Measurements from ENCODE around the gene DOK6.

The DOK6 gene

GRCh38 chr18:69557282-69557681 lies 156.6 kb downstream of the DOK6 start:
- no peak for DNase-seq

DNA sequence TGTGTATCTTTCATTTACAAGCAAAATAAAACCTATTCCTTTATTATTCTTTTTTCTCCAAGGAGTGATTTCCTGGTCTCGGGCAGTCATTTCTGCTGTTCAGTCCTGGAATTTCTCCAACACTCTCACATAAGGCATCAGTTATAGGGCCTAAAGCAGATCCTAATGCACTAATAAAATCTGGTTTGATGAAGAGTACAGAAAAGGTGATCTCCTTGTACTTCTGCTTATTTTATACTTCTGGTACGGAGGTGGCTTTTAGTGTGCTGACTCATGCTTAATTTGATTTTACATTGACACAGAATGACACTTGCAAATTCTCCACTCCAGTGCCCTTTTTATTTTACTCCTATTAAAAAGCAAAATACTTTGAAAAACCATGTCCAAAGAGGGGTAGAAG lies 157.4 kb downstream of the DOK6 start:
- DNase-seq: no peak

DNA sequence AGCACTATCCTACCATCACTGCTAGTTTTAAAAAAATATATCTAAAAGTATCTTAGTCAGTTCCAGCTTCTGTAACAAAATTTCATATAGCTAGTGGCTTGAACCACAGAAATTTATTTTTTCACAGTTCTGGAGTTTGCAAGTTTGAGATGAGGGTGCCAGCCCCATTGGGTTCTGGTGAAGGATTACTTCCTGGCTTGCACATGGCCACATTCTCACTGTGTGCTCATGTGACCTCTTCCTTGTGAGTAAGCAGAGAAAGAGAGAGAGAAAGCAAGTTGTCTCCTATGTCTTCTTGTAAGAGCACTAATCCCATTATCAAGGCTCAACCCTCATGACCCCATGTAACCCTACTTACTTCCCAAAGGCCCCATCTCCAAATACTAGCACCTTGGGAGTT lies 158.9 kb downstream of the DOK6 start:
- DNase-seq: no peak

DNA sequence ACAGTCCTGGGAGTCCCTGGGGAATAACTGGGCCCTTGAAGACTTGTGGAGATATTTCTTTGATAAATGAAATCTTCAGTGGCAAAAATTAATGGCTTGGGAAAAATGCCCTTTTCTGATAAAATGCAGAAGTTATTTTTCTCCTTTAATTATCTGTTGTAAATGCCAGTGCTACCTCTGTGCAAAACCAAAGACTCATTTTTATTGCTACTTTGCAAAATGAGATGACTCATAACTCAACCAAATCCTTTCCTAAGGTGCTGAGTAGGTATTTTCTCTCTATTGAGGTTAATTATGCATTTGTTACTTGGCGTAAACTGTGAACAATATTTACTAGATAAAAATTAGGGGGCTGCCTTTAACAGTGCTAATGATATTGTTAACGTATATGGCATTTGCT lies 163.9 kb downstream of the DOK6 start:
- no peak for DNase-seq

DNA sequence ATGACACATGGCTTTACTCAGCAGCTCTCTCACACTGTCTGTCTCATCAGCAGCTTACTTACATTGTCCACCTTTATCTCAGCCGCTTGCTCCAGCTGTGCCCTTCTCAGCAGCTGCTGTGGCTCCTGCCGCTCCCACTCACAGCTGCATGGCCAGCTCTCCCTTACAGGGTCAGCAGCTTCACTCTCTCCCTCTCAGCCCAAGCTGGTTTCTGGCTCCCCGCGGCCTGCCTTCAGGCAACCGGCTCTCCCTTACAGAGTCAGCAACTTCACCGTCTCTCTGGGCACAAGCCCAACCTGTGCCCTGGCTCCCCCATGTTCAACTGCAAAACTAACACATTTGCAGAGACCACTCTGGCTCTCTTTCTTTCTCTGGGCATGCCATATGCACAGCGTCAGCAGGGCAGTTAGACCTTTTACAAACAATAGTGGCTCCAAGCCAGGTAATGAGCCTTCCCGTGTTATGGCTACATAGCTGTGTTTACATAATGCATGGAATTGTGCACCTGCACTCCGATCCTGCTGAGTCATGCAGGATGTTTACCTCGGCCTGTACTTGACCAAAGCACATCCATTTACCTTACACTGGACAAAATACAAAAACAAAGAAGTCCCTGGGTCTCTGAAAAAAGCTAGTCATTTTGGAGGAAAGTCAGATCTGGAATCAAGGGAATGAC lies 167.3 kb downstream of the DOK6 start:
- no peak for DNase-seq

DNA sequence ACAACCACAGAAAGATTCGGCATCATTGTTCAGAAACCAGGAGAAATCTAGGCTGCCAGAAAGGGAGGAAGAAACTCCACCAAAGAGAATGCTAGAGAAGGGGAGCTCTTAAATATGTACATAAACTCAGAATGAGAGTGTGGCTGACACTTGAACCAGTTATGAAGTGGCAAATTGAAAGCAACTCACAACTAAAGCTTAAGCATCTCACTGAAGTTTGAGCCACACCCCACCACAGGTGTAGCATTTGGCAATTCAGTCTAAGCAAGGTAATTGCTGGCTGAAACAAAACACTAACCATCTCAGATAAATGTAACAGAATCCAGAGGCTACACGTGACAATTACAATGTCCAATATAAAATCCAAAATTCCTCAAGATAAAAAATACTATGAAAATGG lies 168.4 kb downstream of the DOK6 start:
- DNase-seq: no peak

GRCh38 chr18:69574401-69574800 lies 173.7 kb downstream of the DOK6 start:
- DNase-seq: no peak

- DNase-seq: peak in 1 of 5 donors; percentile 33
Measured at GRCh38 chr18:69580107-69580506, 179.4 kb downstream of the DOK6 start.

GRCh38 chr18:69584429-69584828 lies 183.7 kb downstream of the DOK6 start:
- DNase-seq: no peak

GRCh38 chr18:69585696-69586095 lies 185.0 kb downstream of the DOK6 start:
- no peak for DNase-seq

- no peak for DNase-seq
Measured at GRCh38 chr18:69586537-69586936, 185.8 kb downstream of the DOK6 start.

- DNase-seq: no peak
Measured at GRCh38 chr18:69588301-69588700, 187.6 kb downstream of the DOK6 start.

DNA sequence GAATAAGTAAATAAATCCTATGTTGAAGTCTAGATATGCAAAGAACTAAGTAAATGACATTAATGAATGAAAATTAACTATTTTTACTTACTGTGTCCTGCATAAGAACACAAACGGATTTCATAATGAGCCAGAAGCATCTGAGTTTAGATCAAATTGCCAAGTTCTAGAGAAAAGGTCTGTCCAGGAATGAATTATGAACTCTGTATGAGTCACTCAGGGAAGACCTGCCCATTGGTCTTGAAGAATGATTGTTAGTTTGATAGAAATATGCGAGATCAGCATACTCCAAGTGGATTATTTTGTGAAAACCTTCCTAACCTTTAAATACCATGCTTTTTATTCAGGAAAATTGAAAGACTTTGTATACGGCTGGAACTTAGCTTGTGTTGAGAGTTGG lies 189.5 kb downstream of the DOK6 start:
- no peak for DNase-seq

DNA sequence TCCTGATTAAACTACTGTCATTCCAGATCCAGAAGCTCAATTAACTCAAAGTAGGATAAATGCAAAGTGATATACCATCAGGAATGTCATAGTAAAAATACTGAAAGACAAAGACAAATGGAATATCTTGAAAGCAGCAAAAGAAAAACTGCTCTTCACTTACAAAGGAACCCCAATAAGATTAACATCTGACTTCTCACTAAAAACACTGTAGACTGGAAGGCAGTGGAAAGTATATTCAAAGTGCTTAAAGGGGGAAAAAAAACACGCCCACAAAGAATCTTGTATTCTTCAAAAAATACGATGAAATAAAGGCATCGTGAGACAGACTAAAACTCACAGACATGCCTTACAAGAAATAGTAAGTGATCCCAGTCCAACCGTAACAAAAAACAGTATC lies 195.7 kb downstream of the DOK6 start:
- DNase-seq: no peak

- no peak for DNase-seq
Measured at GRCh38 chr18:69597561-69597960, 196.9 kb downstream of the DOK6 start.

DNA sequence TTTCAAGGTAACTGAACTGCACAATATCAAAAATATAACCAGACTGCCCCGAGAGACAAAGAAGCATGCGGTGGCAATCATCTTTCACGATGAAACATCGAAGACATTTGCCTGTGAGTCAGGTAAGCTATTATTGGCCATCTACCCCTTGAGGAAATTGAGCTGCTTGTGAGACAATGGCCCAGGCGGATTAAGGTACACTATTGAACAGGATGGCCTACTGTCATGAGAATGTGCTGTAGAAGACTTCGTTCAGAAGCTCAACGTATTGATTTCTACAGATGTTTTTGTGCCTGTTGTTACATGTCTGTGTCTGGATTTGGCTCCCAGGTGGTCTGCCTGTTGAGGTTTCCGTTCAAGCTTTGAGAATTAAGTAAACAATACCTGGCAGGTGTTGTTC lies 198.7 kb downstream of the DOK6 start:
- no peak for DNase-seq

DNA sequence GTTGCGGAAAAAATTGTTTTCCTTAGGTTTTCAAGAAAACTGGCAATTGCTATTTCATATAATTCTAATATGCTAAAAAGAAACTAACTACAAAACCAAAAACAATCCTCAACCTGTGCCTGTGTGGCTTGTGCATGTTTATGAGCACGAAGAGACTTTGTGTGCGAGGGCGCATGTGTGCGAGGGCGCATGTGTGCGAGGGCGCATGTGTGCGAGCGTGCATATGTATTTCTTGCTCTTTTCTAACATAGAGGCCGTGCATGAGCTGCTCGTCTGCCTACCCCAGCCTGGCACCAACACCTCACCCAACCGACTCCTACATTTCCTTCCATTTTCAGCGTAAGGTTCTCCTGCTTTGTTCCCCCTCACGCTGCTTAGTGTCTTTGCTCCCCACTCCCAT lies 211.6 kb downstream of the DOK6 start:
- no peak for DNase-seq

GRCh38 chr18:69616114-69616513 lies 215.4 kb downstream of the DOK6 start:
- no peak for DNase-seq

DNA sequence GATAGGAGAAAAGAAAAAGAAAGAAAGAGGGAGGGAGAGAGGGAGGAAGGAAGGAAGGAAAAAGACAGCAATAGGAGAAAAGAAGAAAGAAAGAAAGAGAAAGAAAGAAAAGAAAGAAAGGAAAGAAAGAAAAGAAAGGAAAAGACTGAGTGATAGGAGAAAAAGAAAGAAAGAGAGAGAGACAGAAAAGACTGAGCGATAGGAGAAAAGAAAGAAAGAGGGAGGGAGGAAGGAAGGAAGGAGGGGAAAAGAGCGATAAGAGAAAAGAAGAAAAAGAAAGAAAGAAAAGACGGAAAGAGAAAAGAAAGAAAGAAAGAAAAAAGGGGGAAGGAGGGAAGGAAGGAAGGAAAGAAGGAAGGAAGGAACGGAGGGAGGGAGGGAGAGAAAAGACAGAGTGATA lies 216.7 kb downstream of the DOK6 start:
- no peak for DNase-seq

DNA sequence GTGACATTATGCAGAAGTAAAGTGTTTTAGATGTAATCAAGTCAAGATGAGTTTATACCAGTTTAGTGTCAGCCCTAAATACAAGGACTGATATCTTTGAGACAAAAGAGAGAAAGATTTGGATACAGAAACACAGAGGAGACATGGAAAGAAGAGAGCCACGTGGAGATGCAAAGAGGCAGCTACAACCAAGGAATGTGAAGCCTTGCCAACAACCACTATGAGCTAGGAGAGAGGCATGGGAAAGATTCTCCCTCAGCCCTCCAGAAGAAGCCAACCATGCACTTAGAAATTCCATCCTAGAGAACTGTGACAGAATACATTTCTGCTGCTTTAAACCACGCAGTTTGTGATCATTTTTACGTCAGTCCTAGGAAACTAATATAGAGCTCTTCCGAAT lies 217.2 kb downstream of the DOK6 start:
- no peak for DNase-seq

DNA sequence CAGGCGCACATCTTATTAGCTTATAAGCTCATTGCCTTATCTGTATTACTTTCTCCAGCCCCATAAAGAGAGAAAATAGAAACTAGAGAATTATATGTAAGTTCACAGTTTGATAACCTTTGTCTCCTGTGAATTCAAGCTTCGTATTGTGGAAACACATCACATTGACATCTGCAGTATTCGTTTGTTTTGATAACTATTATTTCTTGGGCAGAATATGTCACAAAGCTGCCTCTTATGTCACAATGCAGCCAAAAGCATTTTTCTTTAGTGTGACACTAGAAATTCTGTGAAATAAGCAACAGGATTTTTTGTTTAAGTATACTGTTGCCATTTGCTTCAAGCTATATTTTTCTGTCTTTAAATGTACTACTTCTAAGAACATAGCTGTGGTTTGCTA lies 221.5 kb downstream of the DOK6 start:
- DNase-seq: no peak

DNA sequence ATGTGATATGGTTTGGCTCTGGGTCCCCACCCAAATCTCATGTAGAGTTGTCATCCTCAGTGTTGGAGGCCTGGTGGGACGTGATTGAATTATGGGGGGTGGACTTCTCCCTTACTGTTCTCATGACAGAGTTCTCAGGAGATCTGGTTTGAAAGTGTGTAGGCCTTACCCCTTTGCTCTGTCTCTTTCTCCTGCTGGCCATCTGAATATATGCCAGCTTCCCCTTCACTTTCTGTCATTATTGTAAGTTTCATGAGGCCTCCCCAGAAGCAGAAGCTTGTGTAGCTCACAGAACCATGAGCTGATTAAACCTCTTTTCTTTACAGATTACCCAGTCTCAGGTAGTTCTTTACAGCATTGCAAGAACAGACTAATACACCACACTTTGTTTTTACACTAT lies 222.3 kb downstream of the DOK6 start:
- DNase-seq: no peak

DNA sequence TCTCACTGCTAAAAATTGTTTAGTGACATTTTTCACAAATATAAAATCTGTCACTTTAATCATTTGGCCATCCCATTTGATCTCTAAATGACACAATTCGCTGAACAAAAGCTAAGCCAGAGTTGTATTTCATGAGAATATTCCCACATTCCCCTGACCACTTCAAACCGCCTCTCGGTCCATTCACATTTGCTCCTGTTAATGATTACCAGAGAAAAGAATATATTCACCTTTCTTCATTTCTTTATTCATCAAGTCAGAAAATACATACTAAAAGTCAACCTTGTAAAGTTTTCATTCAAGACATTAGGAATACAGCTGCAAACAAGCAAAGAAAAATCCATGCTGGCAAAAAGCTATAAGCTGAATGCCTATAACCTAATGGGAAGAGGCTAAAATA lies 225.5 kb downstream of the DOK6 start:
- DNase-seq: no peak

DNA sequence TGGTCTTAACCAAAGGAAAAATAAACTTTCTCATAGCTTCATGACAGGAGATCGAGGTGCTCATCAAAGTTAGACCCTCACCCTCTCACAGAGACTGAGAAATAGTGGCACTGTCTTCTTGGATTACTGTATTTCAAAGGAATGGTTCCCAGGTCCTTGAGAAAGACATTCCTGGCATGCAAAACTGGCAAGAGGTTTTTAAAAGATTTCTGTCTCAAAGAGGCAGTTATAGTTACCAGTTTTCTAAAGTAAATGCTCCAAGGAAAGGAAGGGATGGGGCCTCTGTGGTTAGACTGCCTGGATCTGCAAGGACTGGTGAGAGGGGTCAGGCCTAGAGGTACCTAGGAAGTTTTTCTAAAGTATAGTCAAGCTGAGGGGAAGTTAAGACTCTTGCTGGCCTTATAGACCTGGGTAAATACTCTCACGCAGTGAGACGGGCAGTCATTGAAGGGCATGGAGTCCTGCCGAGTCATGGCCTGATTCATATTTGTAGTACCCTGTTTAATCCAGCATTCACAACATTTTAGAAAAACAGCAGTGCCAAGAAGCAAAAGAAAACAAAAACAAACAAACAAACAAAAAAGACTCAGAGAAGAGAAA lies 226.1 kb downstream of the DOK6 start:
- DNase-seq: no peak

- no peak for DNase-seq
Measured at GRCh38 chr18:69628774-69629359, 228.2 kb downstream of the DOK6 start.
